Measurements from ENCODE around the gene EPHB1. TPM values are rescaled to one million over a fixed set of nuclear protein-coding genes. Genes with fewer than 3 reads are reported as not detected.

Gene EPHB1
- total RNA-seq, 1 experiment from 2014 or later: 0.86 TPM

DNA sequence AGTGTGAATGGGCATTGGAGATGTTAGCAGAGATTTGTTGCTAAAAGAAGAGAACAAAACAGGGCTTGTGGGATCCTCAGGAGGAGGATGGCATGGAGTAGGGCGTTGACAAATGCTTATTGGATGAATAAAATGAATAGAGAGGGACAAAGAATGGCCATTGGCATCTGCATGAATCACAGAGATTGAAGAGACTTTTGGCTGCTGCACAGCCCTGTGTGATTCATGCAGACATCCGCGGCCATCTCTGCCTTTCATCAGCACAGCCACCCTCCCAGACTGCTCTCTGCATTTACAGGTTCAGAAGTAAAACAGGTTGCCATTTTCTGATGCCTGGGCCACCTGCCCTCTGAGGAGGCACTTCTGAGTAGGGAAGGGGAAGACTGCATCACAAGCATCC is 397.9 kb downstream of the EPHB1 start:
- Histone ChIP-seq H2AFZ (ENCODE audit: low read depth, low read length, poor library complexity, severe bottlenecking) (no peak overlapping the region), H3K9me3 (ENCODE audit: control insufficient read depth in 1 of 2, insufficient read depth in 1 of 2, low read depth in 1 of 2, low read length in 2 of 2) (no peaks in the 10 kb centered on the region), H3K79me2 (ENCODE audit: insufficient read depth, low read length) (no peaks in the 10 kb centered on the region), H3K4me2 (ENCODE audit: low read length) (no peak overlapping the region), H3K9me2 (ENCODE audit: insufficient read depth) (no peaks in the 10 kb centered on the region), H3K4me3 (replicated peaks in 1 of 2; ENCODE audit: low read depth in 1 of 2, low read length in 2 of 2) (no peak overlapping the region), H3K36me3 (ENCODE audit: control insufficient read depth in 1 of 2, insufficient read depth in 2 of 2, low read length in 2 of 2) (no peaks in the 10 kb centered on the region), H3K4me1 (ENCODE audit: control insufficient read depth in 1 of 2, insufficient read depth in 2 of 2, low read length in 2 of 2) (no peaks in the 10 kb centered on the region), H4K20me1 (ENCODE audit: insufficient read depth) (no peaks in the 10 kb centered on the region), H3K9ac (ENCODE audit: low read length) (no peak overlapping the region), H3K27me3 (ENCODE audit: insufficient read depth, low read length) (peaks cover 14% of the 10 kb centered on the region; the same call in 1 of the 2 replicates), H3K27ac (ENCODE audit: low read depth, low read length) (no peak overlapping the region)
- ATAC-seq (no peak), DNase-seq (ENCODE audit: low read depth, low spot score) (no peak)
- RAD21 ChIA-PET (ENCODE audit: low non-redundant PET in 1 of 2, low total read pairs in 2 of 2, uncharacterized antibody in 2 of 2, unreplicated experiment in 2 of 2): no interaction called here
- CTCF ChIA-PET: no interaction called here
- POLR2A ChIA-PET: no interaction called here
- no TSS peak for BruUV-seq (replicated peaks)
- intact Hi-C loops (cut with micrococcal nuclease): no loop called here
- no peak for TF ChIP-seq TCF7L2 (IDR thresholded peaks at IDR 0.05; ENCODE audit: borderline replicate concordance, extremely low read depth, insufficient read depth, insufficient read length)
- no peak for TF ChIP-seq POLR2AphosphoS5 (IDR thresholded peaks at IDR 0.05; ENCODE audit: low read depth, low read length)
- no peak for TF ChIP-seq SRF (IDR thresholded peaks at IDR 0.05; ENCODE audit: low read depth)
- no peak for TF ChIP-seq CTCF (IDR thresholded peaks at IDR 0.05 in 2 of 3, conservative IDR thresholded peaks at IDR 0.05 in 1 of 3; ENCODE audit: borderline replicate concordance in 1 of 3, insufficient read depth in 1 of 3, low read depth in 2 of 3, low read length in 2 of 3)
- no peak for TF ChIP-seq ATF3 (IDR thresholded peaks at IDR 0.05)
- no peak for TF ChIP-seq JUND (IDR thresholded peaks at IDR 0.05)
- TF ChIP-seq SP1 (IDR thresholded peaks at IDR 0.05; ENCODE audit: low read depth): no peak
- no peak for TF ChIP-seq SIN3A (IDR thresholded peaks at IDR 0.05; ENCODE audit: low read depth)
- TF ChIP-seq YY1 (IDR thresholded peaks at IDR 0.05; ENCODE audit: extremely low read depth, insufficient replicate concordance, low read depth, low read length): no peak
- no peak for TF ChIP-seq CBX3 (IDR thresholded peaks at IDR 0.05; ENCODE audit: low read depth)
- no peak for TF ChIP-seq POLR2A (IDR thresholded peaks at IDR 0.05; ENCODE audit: borderline replicate concordance, extremely low read depth, insufficient read depth, insufficient read length)

Measured in HCT116 (cell line).